ENCODE results near the gene CMC1. TPM values are rescaled to one million over a fixed set of nuclear protein-coding genes. Genes with fewer than 3 reads are reported as not detected.
"Not testable (repeated sequence)": the region's sequence is repeated elsewhere in the genome, so short reads cannot be mapped to it uniquely, and the experiment has no call there.

The CMC1 gene, protein sequence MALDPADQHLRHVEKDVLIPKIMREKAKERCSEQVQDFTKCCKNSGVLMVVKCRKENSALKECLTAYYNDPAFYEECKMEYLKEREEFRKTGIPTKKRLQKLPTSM
- 4.1 and 5.8 TPM in 2 replicates for total RNA-seq

DNA sequence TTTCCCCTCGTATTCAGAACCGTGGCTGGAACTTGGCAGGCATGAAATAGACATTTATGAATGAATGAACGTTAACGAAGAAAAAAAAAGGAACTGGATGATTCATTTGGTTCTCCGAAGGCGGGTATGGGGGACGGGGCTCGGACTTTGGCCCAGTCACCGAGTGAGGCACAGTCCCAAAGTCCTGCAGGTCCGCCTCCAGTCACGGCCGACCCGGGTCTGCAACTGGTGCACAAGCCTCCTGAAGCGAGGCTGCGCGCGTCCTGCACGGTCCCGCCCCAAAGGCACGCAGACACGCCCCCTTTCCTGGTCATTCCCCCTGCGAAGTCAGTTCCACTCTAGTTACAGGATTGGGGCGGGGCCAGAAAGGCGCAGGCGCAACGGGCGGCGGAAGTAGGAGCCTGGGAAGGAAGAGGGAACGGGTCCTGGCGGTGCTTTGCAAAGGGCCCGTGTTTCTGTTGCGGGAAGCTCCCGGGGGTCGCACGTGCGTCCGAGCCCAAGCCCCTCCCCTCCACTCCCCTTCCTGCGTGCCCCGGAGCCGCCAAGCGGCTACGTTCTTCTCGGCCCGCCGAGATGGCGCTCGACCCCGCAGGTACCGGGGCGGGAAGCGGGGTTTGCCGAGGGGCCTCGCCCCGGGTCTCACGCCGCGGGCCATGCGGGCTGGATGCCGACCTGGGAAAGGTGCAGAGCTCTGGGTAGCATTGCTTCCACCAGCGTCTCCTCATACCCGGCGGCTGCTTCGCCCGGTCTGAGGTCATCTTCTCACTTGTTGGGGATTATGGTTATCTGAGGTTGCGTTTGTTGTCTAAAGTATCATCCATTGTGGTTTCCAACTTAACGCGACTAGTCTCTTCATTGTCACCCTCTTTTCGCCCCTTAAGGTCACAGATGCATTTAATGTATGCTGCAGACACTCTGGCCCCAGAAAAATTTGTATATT lies at the start of gene CMC1:
Gene CMC1 (plus strand): TSS at position 399 of the 940 bp plus-strand sequence. CDS start 175 bp downstream, at position 574.
- Histone ChIP-seq H2AFZ (ENCODE audit: low read length) (peak within 1 kb of the TSS; percentile 88), H3K4me1 (ENCODE audit: insufficient read depth, low read length) (peaks cover 15% of the 10 kb centered on the region), H3K36me3 (ENCODE audit: insufficient read depth, low read length) (no peaks in the 10 kb centered on the region), H3K79me2 (ENCODE audit: insufficient read depth, low read length) (peaks cover 42% of the 10 kb centered on the region), H3K9me3 (ENCODE audit: low read depth, low read length) (no peaks in the 10 kb centered on the region), H3K27me3 (ENCODE audit: insufficient read depth, low read length) (no peaks in the 10 kb centered on the region), H3K27ac (ENCODE audit: low read depth, low read length) (peak within 1 kb of the TSS; percentile 85), H4K20me1 (ENCODE audit: insufficient read depth, low read length) (peaks cover 10% of the 10 kb centered on the region), H3K4me2 (ENCODE audit: insufficient read depth, low read length) (peak within 1 kb of the TSS; percentile 93), H3K4me3 (ENCODE audit: insufficient read depth, low read length) (peak within 1 kb of the TSS; percentile 95)
- TF ChIP-seq, protein P1, sequence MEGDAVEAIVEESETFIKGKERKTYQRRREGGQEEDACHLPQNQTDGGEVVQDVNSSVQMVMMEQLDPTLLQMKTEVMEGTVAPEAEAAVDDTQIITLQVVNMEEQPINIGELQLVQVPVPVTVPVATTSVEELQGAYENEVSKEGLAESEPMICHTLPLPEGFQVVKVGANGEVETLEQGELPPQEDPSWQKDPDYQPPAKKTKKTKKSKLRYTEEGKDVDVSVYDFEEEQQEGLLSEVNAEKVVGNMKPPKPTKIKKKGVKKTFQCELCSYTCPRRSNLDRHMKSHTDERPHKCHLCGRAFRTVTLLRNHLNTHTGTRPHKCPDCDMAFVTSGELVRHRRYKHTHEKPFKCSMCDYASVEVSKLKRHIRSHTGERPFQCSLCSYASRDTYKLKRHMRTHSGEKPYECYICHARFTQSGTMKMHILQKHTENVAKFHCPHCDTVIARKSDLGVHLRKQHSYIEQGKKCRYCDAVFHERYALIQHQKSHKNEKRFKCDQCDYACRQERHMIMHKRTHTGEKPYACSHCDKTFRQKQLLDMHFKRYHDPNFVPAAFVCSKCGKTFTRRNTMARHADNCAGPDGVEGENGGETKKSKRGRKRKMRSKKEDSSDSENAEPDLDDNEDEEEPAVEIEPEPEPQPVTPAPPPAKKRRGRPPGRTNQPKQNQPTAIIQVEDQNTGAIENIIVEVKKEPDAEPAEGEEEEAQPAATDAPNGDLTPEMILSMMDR (IDR thresholded peaks at IDR 0.05; ENCODE audit: extremely low read depth, low read depth, low read length), result no peak
- peak; percentile 98 for DNase-seq (ENCODE audit: insufficient read length, low spot score, missing footprints)

DNA sequence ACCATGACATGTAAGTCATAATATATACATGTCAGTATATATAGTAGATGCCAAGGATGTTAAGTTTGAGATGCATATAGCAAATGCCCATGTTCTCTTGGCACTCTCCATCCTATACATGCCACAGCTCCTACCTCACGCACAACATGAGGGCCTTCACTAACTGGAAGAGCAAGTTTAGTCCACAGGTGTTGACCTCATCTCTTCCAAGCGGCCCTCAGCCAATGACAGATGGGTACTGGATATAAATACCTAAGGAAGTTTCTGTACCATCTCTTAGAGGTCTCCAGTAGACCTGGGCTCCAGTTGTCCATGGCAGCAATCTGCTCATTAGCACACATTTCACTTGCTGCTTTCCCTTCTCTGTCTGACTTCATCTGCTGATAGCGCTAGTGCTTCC lies 43.3 kb upstream of the CMC1 start:
- Histone ChIP-seq H3K4me3 (ENCODE audit: insufficient read depth, low read length) (no peak overlapping the region), H3K4me2 (ENCODE audit: insufficient read depth, low read length) (no peak overlapping the region), H3K27me3 (ENCODE audit: insufficient read depth, low read length) (no peaks in the 10 kb centered on the region), H3K36me3 (ENCODE audit: insufficient read depth, low read length) (no peaks in the 10 kb centered on the region), H3K79me2 (ENCODE audit: insufficient read depth, low read length) (no peaks in the 10 kb centered on the region), H3K4me1 (ENCODE audit: insufficient read depth, low read length) (no peaks in the 10 kb centered on the region), H4K20me1 (ENCODE audit: insufficient read depth, low read length) (no peaks in the 10 kb centered on the region), H2AFZ (ENCODE audit: low read length) (no peak overlapping the region), H3K27ac (ENCODE audit: low read depth, low read length) (no peak overlapping the region), H3K9me3 (ENCODE audit: low read depth, low read length) (no peaks in the 10 kb centered on the region)
- TF ChIP-seq, protein P1 (IDR thresholded peaks at IDR 0.05; ENCODE audit: extremely low read depth, low read depth, low read length), result no peak
- no peak for DNase-seq (ENCODE audit: insufficient read length, low spot score, missing footprints)

DNA sequence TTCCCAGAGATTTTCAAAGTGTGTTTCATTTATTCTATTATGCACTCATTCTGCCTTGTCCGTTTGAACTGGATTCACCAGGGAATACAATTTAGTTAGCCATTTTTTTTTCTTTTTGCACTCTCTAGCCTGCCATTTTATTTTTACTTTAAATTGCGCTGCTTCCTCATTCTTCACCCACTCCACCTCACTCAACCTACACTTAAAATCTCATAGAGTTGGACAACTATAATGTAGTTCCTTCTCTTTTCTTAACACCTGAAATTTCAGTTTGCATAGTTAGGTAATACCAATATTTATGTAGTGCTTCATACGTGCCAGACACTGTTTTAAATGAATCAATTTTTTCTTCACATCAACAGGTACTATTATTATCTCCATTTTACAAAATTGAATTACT lies 42.4 kb upstream of the CMC1 start:
- Histone ChIP-seq H3K36me3 (ENCODE audit: insufficient read depth, low read length) (no peaks in the 10 kb centered on the region), H3K4me2 (ENCODE audit: insufficient read depth, low read length) (no peak overlapping the region), H3K4me3 (ENCODE audit: insufficient read depth, low read length) (no peak overlapping the region), H3K79me2 (ENCODE audit: insufficient read depth, low read length) (no peaks in the 10 kb centered on the region), H4K20me1 (ENCODE audit: insufficient read depth, low read length) (no peaks in the 10 kb centered on the region), H3K9me3 (ENCODE audit: low read depth, low read length) (no peaks in the 10 kb centered on the region), H3K27ac (ENCODE audit: low read depth, low read length) (no peak overlapping the region), H2AFZ (ENCODE audit: low read length) (no peak overlapping the region), H3K4me1 (ENCODE audit: insufficient read depth, low read length) (no peaks in the 10 kb centered on the region), H3K27me3 (ENCODE audit: insufficient read depth, low read length) (no peaks in the 10 kb centered on the region)
- TF ChIP-seq, protein P1 (IDR thresholded peaks at IDR 0.05; ENCODE audit: extremely low read depth, low read depth, low read length), result no peak
- no peak for DNase-seq (ENCODE audit: insufficient read length, low spot score, missing footprints)

DNA sequence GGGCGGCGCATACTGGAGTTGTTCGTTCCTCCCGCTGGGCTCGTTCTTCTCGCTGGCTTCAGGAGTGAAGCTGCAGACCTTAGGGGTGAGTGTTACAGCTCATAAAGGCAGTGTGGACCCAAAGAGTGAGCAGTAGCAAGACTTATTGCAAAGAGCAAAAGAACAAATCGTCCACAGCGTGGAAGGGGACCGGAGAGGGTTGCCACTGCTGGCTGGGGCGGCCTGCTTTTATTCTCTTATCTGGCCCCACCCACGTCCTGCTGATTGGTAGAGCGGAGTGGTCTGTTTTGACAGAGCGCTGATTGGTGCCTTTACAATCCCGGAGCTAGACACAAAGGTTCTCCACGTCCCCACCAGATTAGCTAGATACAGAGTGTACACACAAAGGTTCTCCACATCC lies 41.8 kb upstream of the CMC1 start:
- DNase-seq (ENCODE audit: insufficient read length, low spot score, missing footprints); H3K4me2 ChIP-seq (ENCODE audit: insufficient read depth, low read length); H3K4me1 ChIP-seq (ENCODE audit: insufficient read depth, low read length); H3K4me3 ChIP-seq (ENCODE audit: insufficient read depth, low read length); H3K27me3 ChIP-seq (ENCODE audit: insufficient read depth, low read length); H3K27ac ChIP-seq (ENCODE audit: low read depth, low read length); H4K20me1 ChIP-seq (ENCODE audit: insufficient read depth, low read length); H3K36me3 ChIP-seq (ENCODE audit: insufficient read depth, low read length); H3K9me3 ChIP-seq (ENCODE audit: low read depth, low read length); H2AFZ ChIP-seq (ENCODE audit: low read length); H3K79me2 ChIP-seq (ENCODE audit: insufficient read depth, low read length): not testable (repeated sequence)

DNA sequence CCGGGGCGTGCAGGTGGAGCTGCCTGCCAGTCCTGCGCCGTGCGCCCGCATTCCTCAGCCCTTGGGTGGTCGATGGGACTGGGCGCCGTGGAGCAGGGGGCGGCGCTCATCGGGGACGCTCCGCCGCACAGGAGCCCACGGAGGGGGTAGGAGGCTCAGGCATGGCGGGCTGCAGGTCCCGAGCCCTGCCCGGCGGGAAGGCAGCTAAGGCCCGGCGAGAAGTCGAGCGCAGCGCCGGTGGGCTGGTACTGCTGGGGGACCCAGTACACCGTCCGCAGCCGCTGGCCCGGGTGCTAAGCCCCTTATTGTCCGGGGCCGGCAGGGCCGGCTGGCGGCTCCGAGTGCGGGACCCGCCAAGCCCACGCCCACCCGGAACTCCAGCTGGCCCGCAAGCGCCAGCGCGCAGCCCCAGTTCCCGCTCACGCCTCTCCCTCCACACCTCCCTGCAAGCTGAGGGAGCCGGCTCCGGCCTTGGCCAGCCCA lies 41.0 kb upstream of the CMC1 start:
- H4K20me1 ChIP-seq (ENCODE audit: insufficient read depth, low read length); H3K36me3 ChIP-seq (ENCODE audit: insufficient read depth, low read length); H3K9me3 ChIP-seq (ENCODE audit: low read depth, low read length); H3K27ac ChIP-seq (ENCODE audit: low read depth, low read length); H3K79me2 ChIP-seq (ENCODE audit: insufficient read depth, low read length); DNase-seq (ENCODE audit: insufficient read length, low spot score, missing footprints); H3K4me2 ChIP-seq (ENCODE audit: insufficient read depth, low read length); H3K4me1 ChIP-seq (ENCODE audit: insufficient read depth, low read length); H3K27me3 ChIP-seq (ENCODE audit: insufficient read depth, low read length); H2AFZ ChIP-seq (ENCODE audit: low read length); H3K4me3 ChIP-seq (ENCODE audit: insufficient read depth, low read length): not testable (repeated sequence)
